GM19023 (cell line): Measurements from ENCODE around the gene TMEM170A.
"Not testable (repeated sequence)": the region's sequence is repeated elsewhere in the genome, so short reads cannot be mapped to it uniquely, and the experiment has no call there.

ENCODE experiments used
- ATAC-seq: cut with Tn5 transposase; IDR thresholded peaks from one replicate; pipeline ENCODE4 v1.9.1; 2021; ENCODE audit warnings: mild to moderate bottlenecking, moderate library complexity; ENCODE audit not compliant: unreplicated experiment

The TMEM170A gene, protein sequence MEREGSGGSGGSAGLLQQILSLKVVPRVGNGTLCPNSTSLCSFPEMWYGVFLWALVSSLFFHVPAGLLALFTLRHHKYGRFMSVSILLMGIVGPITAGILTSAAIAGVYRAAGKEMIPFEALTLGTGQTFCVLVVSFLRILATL

DNA sequence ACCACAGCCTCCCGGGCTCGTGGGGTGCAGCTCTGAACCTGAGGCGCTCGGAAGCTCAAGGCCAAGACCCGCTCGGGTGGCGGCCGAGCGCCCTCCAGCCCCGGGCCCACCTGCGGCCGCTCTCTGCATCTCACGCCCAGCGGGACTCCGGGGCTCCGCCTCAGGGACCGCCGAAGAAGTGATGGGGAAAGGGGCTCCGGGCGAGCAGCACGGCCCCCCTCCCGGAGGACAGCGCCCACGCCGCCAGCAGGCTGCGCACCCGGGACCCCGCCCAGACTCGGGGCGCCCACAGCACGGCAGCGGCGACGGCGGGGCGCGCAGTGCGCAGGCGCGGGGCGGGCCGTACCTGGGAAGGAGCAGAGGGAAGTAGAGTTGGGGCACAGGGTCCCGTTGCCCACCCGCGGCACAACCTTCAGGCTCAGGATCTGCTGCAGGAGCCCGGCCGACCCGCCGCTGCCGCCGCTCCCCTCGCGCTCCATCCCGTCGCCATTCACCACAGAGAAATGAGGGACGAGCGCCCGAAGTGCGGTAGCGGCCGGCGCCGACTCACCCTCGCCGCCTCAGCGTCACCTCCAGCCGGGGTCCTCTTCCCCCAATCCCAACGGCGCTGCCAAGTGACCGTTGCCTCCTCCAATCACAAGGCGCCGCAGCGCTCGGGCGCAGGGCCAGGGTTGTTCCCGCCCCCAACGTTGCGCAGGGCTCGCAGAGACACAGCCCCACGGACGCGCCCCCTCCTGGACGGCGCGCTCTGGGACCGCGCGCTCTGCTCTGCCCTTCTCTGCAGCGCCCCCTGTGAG, at the start of gene TMEM170A:
TSS of gene TMEM170A (minus strand) at position 568 of the 797 bp plus-strand sequence. CDS start at position 479, 89 bp downstream.
- ATAC-seq = peak; percentile 93

DNA sequence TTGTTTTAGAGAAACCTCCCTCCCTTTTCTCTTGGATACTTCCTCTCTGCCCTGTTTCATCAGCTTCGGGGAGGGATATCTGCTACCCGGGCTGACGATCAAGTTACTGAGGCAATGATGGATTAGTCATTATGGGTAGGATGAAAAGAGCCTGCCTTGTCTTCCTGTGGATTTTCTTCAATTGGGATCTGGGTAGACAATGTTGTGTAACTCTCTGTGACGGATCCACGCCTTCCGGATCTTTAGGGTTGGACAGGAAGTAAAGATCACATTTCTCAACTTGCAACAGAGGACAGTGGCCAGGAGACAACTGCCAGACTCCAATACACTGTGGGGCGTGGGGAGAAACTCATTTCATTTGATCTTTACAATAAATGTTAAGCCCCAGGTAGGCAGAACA, 42.1 kb upstream of the TMEM170A start:
- ATAC-seq = no peak

DNA sequence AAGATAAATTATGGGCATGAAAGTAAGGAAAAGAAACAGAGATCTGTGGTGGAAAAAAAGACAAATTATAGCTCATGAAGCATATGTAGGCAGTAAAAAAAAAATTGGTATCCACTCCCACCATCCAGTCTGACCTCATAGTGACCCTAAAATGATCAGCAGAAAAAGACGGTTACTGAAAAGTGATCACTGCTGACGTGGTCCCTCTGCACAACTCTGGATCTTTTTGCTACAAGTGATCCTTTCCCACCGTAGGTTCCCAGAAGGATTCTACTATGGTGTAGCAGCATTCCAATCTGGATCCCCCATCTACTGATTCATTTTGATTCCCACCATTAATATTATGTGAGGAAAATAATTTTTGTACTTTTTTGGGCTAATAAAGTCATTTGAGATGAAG, 41.6 kb upstream of the TMEM170A start:
- ATAC-seq = no peak

DNA sequence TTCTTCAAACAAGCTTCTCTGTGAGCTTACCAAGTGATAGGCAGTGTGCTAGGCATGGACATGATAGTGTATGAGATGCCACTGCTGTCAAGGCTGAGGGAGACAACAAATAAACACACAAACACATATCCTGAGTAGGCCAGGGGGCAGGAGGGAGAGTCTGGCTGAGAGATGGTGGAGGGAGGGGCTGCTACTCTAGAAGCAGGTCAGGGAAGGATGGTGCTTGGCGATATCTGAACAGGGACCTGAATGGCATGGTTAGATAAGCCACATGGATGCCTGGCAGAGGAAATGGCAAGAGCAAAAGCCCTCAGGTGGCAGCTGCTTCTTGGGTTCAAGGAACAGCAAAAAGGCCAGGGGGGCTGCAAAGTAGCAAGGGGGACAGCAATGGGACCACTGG, 39.3 kb upstream of the TMEM170A start:
- ATAC-seq = no peak

DNA sequence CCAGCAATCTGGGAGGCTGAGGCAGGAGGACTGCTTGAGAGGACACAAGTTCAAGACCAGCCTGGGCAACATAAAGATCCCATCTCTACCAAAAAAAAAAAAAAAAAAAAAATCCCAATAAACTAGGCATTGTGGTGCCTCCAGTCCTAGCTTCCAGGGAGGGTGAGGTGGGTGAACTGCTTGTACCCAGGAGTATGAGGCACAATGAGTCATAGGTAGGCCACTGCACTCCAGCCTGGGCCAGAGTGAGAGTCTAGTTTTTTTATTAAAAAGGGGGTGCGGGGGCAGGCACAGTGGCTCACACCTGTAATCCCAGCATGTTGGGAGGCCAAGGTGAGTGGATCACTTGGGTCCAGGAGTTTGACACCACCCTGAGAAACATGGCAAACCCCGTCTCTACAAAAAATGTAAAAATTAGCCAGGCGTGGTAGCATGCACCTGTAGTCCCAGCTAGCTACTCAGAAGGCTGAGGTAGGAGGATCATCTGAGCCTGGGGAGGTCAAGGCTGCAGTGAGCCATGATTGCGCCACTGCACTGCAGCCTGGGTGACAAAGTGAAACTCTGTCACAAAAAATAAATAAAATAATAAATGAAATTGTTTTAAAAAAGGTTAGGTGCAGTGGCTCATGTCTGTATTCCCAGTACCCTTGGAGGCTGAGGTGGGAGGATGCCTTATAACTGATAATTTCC, 38.6 kb upstream of the TMEM170A start:
- no peak for ATAC-seq

DNA sequence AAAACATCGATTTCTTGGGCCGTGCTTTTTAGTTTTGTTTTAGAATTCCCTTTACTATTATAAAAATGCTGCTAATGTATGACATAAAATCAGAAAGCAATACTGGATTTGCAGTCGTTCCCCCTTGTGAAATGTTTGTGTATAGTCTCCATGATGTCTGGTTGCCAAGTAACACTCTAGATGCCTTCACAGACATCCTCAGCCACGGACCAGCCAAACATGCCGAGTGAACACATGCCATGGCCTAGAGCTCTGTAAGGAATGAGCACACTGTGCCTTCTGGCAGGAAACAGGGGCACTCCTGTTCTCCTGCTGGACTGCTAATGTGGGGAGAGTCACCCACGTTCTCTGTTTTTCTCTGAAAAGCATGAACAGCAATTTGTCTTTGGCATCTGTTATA, 37.3 kb upstream of the TMEM170A start:
- ATAC-seq = not testable (repeated sequence)

DNA sequence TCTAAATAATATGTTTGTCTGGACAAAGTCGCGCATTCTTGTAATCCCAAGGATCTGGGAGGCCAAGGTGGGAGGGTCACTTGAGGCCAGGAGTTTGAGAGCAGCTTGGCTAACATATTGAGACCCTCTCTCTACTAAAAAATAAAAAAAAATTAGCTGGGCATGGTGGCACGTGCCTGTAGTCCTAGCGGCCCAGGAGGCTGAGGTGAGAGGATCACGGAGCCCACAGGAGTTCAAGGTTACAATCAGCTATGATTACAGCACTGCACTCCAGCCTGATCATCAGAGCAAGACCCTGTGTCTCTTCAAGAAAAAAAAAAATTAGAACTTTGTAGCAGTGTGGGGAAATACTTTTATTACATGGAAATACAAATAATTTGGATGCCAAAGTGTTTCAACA, 36.9 kb upstream of the TMEM170A start:
- no peak for ATAC-seq

DNA sequence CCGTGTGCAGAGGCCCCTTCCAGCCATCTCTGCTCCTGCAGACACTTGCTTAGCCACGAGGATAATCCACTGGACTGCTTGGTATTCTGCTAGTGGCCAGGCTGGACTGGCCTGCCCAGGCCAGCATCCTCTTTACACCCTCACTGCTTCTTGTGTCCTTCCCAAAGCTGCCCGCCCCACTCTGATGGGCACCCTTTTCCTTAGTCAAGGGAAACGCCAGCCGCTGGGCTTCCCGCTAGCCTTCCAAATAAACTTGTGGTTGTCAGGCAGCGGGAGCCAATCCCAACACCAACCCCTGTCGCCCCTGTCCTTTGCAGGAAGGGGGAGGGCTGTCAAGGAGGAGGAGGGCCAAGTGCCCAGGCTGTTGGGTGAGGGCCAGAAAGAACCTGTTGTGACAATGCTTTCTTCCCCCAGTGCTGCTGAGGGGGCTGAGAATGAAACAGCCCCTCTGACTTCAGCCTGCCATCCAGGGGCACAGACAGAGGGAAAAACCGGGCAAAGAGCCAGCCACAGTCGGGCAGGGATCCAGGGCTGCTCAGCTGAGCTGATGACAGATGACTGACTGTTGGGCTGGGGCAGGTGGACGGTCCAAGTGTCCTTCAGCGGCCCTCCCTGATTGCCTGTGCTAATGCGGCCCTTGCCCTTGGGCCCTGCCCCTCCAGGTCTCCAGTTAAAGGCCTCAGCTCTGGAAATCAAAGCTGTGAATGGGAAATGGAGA, 34.3 kb upstream of the TMEM170A start:
- ATAC-seq = not testable (repeated sequence)

DNA sequence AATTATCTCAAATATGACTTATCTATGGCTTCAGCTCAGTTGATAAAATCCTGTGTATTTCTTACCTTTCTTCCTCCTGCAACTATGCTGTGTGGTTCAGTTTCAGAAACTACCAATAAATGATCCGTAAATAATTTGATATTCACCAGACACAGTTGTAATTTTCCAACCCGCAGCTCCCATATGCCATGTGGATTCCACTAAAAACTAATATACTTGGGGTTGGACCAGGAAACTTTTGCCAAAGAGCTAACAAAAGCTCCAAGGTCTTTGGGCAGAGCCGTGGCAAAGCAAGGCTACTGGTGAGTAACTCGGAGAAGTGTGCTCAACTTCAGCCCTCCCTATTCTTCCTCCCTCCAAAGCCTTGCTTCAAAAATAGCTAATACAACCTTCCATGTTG, 33.1 kb upstream of the TMEM170A start:
- no peak for ATAC-seq

DNA sequence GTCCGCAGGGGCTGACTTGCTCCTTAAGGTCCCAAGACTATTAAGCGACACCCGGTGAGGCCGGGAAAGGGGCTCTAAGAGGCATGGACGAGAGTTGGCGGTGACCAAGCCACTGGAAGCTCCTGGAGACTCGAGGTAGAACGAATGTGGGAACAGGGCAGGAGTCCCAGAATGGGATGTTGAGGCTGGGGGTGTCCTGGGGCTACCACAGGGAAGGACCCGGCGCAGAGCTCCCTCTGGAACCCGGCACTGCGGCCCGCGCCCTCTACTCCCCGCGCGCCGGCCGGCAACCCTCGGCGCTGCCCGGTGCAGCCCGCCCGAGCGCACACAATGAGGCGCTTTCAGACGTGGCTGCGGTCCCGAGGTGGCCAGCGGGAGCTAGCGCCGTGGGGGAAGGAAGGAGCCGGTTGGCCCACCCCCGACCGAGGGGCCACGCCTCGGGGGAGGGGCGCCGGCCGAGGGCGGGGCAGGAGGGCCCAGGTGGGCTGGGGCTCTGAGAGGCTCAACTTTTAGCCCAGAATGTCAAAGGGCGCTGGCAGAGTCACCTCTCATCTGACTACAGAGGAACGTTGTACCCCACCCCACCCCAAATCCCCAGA, 30.7 kb upstream of the TMEM170A start, which contains the start of gene CHST6:
TSS of gene CHST6 (minus strand) at position 366 of the 599 bp plus-strand sequence. CDS start 15,613 bp downstream, outside the sequence.
- ATAC-seq = peak; percentile 86

DNA sequence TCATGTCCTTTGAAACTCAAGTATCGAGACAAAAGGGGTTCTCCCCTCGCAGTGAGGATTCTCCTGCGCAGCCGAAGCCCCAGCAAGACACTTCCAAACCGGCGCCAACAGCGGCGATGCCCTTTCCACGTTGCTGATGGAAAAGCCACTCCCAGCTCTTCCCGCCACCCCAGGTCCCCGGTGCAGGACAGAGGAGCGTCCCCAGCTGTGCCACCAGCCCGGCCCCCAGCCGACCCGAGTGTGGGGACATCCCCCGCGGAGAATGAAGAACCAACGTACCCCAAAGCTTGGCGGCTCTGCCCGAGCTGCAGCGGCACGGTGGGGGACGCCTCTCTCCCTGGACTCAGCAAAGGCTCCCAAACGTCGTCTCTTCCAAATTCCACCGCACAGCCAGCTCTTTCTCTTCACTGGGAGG, 30.2 kb upstream of the TMEM170A start:
- ATAC-seq = peak; percentile 15

DNA sequence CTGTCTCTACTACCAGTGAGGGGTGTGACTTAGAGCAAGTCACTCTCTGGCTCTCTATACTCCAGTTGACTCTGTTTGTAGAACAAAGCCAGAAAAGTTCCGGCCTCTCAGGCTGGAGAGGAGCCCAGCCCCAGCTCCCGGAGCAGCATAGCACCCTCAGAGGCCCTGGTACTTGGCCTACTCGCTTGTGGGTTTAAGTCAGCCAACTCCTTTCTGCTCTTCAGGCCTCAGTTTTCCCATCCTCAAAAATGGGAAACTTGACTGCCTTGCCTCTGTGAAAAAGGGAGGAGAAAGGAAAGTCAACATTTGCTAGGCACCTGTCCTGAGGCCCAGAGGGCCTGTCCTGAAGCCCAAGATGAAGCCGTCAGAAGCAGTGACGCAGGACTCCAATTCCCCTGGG, 29.7 kb upstream of the TMEM170A start:
- no peak for ATAC-seq

DNA sequence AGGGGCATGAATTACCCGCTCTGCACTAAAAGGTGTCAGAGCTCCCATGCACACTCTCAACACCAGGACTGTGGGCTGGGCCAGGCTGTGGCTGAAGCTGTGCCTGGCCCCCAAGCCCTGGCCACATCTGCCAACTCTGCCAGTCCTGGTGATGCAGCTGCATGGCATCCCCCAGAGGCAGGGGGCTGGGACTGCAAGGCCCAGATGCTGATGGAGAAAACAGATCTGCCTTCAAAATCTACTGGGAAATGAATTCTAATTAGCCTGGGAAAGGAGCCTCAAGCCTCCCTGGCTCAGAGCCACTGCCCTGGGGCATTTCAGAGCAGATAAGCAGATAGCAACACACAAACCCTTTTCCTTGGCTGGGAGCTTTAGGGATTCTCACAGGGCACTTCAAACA, 27.4 kb upstream of the TMEM170A start:
- ATAC-seq = no peak

DNA sequence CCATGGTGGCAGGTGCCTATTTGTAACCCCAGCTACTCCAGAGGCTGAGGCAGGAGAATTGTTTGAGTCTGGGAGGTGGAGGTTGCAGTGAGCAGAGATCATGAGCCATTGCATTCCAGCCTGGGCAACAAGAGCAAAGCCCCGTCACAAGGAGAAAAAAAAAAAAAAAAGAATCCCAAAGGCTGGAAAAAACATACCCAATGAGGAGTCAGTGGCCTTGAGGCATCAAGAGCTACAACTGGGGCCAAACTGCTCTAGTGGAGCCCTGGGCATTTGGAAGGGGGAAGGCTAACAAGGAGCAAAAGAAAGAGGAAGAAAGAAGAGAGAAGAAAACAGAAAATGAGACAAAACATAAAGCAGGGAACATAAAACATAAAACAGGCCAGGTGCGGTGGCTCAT, 23.8 kb upstream of the TMEM170A start:
- no peak for ATAC-seq

DNA sequence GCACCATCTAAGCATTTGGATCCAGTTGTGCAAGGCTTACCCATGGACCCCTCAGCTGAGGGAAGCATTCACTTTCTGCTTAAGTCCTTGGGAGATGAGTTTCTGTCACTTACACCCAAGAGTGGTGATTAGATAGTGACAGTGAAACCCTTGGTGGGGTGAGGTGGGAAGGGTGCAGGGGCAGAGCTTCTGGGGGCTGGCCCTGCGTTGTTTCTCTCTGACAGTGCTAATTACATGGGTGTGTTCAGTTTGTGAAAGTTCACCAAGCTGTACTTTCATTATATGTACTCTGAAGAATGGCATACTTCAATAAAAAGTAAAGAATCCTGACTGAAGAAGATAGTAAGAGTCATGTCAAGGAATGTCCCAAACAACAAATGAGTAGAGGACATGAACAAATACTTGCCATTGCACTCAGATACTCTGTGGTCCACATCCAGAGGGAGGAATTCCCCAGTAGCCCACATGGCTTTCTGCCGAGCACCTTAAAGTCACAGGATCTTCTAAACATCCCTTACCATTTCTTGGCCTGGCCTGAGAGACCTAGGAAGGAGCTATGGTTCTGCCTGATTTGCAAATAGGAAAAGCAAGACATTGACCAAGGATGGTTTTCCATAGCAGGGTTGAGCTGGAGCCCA, 22.3 kb upstream of the TMEM170A start:
- ATAC-seq = peak; percentile 57

DNA sequence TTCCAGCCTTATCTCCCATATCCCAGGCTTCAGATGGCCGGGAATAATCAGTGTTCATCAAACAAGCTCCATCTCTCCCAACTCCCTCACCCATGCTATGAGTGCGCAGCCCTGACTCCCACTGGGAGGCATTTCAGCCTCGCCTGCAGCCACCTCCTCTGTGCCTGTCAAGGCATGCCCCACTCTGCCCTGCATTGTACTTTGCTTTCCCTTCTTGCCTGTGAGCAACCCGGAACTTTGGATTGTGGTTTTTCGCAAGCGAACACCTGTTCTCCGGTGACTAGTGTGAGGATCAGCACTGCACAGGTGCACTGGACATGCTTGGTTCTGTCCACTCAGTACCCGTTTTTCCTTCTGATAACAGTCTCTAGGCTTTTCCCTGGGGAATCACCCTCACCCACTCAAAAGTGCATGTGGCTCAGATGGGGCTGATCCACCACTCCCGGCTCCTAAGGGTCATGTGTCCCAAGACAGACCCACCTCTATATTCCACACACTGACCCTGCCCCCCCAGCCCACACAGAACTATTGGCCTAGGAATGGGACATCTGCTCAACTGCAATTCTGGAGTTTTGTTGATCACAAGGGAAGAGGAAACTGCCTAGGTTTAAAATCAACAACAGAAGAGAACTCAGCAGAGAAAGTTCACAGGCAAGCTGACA, 21.7 kb upstream of the TMEM170A start:
- no peak for ATAC-seq

DNA sequence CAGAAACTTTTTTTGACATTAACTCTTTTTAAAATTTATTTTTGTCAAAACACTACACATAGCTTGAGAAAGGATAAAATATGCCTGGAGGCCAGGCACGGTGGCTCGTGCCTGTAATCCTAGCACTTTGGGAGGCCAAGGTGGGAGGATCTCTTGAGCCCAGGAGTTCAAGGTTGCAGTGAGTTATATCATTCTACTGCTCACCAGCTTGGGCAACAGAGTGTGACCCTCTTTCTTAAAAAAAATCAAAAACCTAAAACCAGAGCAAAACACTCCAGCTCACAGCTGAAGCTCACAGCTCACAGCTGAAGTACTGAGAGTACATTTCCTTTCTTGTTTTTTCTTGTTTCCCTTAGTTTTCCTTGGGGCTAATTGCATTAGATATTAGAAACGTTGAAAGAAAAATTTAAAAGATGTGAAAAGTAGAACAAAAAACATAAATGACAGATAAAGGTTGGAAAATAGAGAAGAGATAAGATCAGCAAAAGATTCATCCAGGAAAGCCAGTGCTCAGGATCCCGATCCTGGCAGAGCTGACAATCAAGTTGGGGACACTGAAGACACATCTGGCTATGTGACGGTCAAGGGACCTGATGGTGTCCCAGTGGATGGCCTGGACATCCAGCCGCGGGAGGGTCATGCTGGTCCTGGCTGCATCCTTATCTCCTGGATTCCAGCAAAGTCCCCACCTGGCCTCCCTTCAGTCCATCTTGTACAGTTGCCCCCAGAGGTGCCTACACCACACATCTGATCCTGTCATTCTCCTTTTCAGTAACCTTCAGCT, 20.9 kb upstream of the TMEM170A start:
- peak; percentile 51 for ATAC-seq

DNA sequence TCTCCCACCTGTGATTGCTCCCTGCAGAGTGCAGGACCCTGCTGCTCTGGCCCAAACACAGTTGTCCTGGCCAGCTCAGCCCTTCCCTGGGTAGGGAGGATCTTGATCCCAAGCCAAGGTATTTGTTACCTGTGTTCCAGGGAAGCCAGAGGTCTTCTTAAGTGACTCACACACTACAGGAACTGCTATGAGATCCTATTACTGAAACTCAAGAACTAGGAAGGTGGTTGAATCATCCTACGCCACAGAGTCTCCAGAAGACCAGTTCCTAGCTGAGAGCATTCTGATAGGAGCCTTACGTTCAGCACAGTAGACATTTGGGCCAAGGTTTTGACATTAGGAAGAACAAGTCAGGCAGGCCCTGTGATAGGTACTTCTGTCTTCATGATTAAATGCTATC, 18.7 kb upstream of the TMEM170A start:
- no peak for ATAC-seq
